OCI-LY1 (cell line): Measurements from ENCODE around the gene GALNT14.

Experiments
- H2AFZ ChIP-seq: fragments of 200-600 bp; sonication (generic), shearing (Covaris generic); 2 replicates; pipeline ENCODE4 v1.6.0; 2014; ENCODE audit warnings: antibody characterized with exemption, mild to moderate bottlenecking, low read length
- H3F3A ChIP-seq: fragments of 200-600 bp; sonication (generic), shearing (Covaris generic); 2 replicates; pipeline ENCODE4 v1.6.0; 2014; ENCODE audit warnings: mild to moderate bottlenecking, antibody characterized with exemption, low read length, moderate library complexity; ENCODE audit not compliant: insufficient read depth
- H3K27ac ChIP-seq: fragments of 200-600 bp; sonication (generic); 2 replicates; pipeline ENCODE4 v1.5.1; 2014; ENCODE audit warnings: low read length, mixed run types, mild to moderate bottlenecking, low read depth; ENCODE audit not compliant: poor library complexity, severe bottlenecking
- H3K27me3 ChIP-seq: fragments of 200-600 bp; sonication (generic); 2 replicates; pipeline ENCODE4 v1.6.0; 2014; ENCODE audit warnings: antibody characterized with exemption, mild to moderate bottlenecking, low read length, moderate library complexity; ENCODE audit not compliant: insufficient read depth
- H3K36me3 ChIP-seq: fragments of 200-600 bp; sonication (generic); 2 replicates; pipeline ENCODE4 v1.6.1; 2014; ENCODE audit warnings: mild to moderate bottlenecking, antibody characterized with exemption, low read length, moderate library complexity, mixed read lengths; ENCODE audit not compliant: insufficient read depth
- H3K4me1 ChIP-seq: fragments of 200-600 bp; sonication (generic); 2 replicates; pipeline ENCODE4 v1.5.1; 2014; ENCODE audit warnings: mild to moderate bottlenecking, low read length, moderate library complexity; ENCODE audit not compliant: insufficient read depth, severe bottlenecking
- H3K4me2 ChIP-seq: fragments of 200-600 bp; sonication (generic), shearing (Covaris generic); 2 replicates; pipeline ENCODE4 v1.6.1; 2014; ENCODE audit warnings: low read length
- H3K4me3 ChIP-seq: fragments of 200-600 bp; sonication (generic); 2 replicates; pipeline ENCODE4 v1.5.1; 2014; ENCODE audit warnings: low read length, low read depth, mild to moderate bottlenecking, mixed read lengths; ENCODE audit not compliant: poor library complexity, severe bottlenecking
- H3K79me2 ChIP-seq: fragments of 200-600 bp; shearing (Covaris generic); 2 replicates; pipeline ENCODE4 v1.6.1; 2016; ENCODE audit warnings: mixed run types, low read length, mixed read lengths; ENCODE audit not compliant: insufficient read depth
- H3K9ac ChIP-seq: fragments of 200-600 bp; sonication (generic), shearing (Covaris generic); 2 replicates; pipeline ENCODE4 v1.6.1; 2014; ENCODE audit warnings: mild to moderate bottlenecking, low read length, mixed read lengths
- H3K9me2 ChIP-seq: fragments of 200-600 bp; sonication (generic), shearing (Covaris generic); 2 replicates; pipeline ENCODE4 v1.6.1; 2014; ENCODE audit warnings: low read depth, mild to moderate bottlenecking, low read length, mixed read lengths
- H3K9me3 ChIP-seq: fragments of 200-600 bp; shearing (Covaris generic); 2 replicates; pipeline ENCODE4 v1.6.1; 2014; ENCODE audit warnings: low read length, mixed read lengths
- H4K20me1 ChIP-seq: fragments of 200-600 bp; sonication (generic), shearing (Covaris generic); 2 replicates; pipeline ENCODE4 v1.6.0; 2016; ENCODE audit warnings: mild to moderate bottlenecking, low read length; ENCODE audit not compliant: insufficient read depth
- CTCF ChIP-seq: fragments of 200-600 bp; sonication (generic), shearing (Covaris generic); IDR thresholded peaks from 2 replicates; pipeline ENCODE4 v1.5.1; 2017; ENCODE audit warnings: mild to moderate bottlenecking, antibody characterized with exemption, low read length, moderate library complexity, mixed read lengths
- EZH2 ChIP-seq: fragments of 200-600 bp; sonication (generic), shearing (Covaris generic); IDR thresholded peaks from 2 replicates; pipeline ENCODE4 v1.8.0; 2017; ENCODE audit warnings: borderline replicate concordance, mixed run types, mild to moderate bottlenecking, antibody characterized with exemption, low read length, moderate library complexity, mixed read lengths

GALNT14 gene

DNA sequence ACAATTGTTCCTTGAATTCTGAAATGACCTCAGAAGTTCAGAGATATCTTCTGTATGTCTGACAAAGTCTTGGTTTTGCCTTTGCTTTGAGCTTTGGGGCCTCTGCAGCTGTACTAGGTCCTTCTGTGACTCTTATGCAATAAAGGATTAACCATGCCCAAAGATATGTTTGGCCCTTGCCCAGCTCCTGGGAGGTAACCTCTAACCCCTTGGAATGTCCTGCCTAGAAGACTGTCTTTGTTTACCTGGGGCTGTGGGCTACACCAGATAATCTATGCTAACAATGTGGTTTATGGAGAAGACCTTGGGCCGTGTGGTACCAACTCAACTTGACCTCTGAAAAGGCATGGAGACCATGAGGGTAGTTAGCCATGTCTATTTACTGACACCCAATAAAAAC, 190.1 kb downstream of the GALNT14 start:
- TF ChIP-seq CTCF = no peak
- TF ChIP-seq EZH2 = no peak
- Histone ChIP-seq H3K4me1 (no peaks in the 10 kb centered on the region), H2AFZ (no peak overlapping the region), H3K27ac (no peak overlapping the region), H3K4me3 (no peak overlapping the region), H3K4me2 (no peak overlapping the region), H3K79me2 (no peaks in the 10 kb centered on the region), H3K27me3 (no peaks in the 10 kb centered on the region), H3K9ac (no peak overlapping the region), H3F3A (no peaks in the 10 kb centered on the region), H3K36me3 (no peaks in the 10 kb centered on the region), H4K20me1 (no peaks in the 10 kb centered on the region), H3K9me3 (no peaks in the 10 kb centered on the region), H3K9me2 (no peaks in the 10 kb centered on the region)

DNA sequence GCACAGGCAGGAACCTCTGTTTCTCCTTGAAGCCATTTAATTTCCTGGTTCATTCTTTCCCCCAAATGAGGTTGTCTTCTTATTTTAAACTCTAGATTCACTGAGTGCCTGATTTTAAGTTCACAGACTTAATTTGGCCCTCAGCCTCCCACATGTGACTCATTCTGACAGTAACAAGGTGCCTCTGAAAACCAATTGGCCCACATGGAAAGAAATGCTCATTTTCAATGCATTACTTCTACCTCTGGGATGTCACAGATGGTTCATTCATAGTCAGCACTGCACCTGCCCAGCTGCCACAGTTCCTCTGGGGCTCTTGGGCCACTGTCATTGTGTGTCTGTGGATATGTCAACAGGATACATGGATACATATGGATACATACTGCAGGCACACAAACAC, 190.6 kb downstream of the GALNT14 start:
- H3K79me2 ChIP-seq = no peaks in the 10 kb centered on the region
- no peaks in the 10 kb centered on the region for H3F3A ChIP-seq
- no peaks in the 10 kb centered on the region for H3K9me3 ChIP-seq
- H3K9ac ChIP-seq = no peak overlapping the region
- H3K4me3 ChIP-seq = no peak overlapping the region
- TF ChIP-seq CTCF (no peak), EZH2 (no peak)
- H2AFZ ChIP-seq = no peak overlapping the region
- H3K36me3 ChIP-seq = no peaks in the 10 kb centered on the region
- no peak overlapping the region for H3K4me2 ChIP-seq
- H3K4me1 ChIP-seq = no peaks in the 10 kb centered on the region
- H3K9me2 ChIP-seq = no peaks in the 10 kb centered on the region
- H3K27me3 ChIP-seq = no peaks in the 10 kb centered on the region
- H4K20me1 ChIP-seq = no peaks in the 10 kb centered on the region
- H3K27ac ChIP-seq = no peak overlapping the region

DNA sequence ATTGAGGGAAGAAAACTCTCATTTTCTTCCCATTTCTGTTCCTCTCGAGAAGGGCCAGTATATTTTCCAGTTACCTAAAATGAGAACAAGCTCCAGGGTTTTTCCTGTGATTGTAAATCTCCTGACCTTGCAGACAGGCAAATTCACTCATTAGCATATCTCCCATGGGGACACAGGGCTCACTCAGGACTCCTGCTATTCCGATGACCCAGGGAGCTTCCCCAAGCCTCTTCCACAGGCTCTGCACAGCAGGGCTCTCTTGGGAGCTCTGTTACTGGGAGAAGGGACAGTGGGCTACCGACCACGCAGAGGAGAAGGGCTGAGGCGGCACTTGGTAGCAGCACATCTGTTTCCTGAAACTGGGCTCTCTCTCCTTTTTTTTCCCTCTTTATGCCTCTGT, 195.8 kb downstream of the GALNT14 start:
- H3K79me2 ChIP-seq = no peaks in the 10 kb centered on the region
- H3K27me3 ChIP-seq = 0 out of 2 replicates have a peak, but pooled peaks cover 3% of the 10 kb centered on the region
- no peaks in the 10 kb centered on the region for H4K20me1 ChIP-seq
- no peak overlapping the region for H2AFZ ChIP-seq
- no peaks in the 10 kb centered on the region for H3K9me2 ChIP-seq
- H3K4me1 ChIP-seq = no peaks in the 10 kb centered on the region
- H3K27ac ChIP-seq = no peak overlapping the region
- H3K4me2 ChIP-seq = no peak overlapping the region
- no peak overlapping the region for H3K9ac ChIP-seq
- no peaks in the 10 kb centered on the region for H3K9me3 ChIP-seq
- H3K4me3 ChIP-seq = no peak overlapping the region
- H3K36me3 ChIP-seq = no peaks in the 10 kb centered on the region
- H3F3A ChIP-seq = no peaks in the 10 kb centered on the region
- TF ChIP-seq EZH2 (no peak), CTCF (no peak)
